Transverse colon (tissue), 4 donors: ENCODE data around the gene DECR2. TPM values are rescaled to one million over a fixed set of nuclear protein-coding genes. Genes with fewer than 3 reads are reported as not detected.
A peak's percentile ranks its signal among the peaks of the same experiment; 100 is the strongest.

ENCODE experiments used
- DNase-seq: peaks from one replicate; pipeline ENCODE4 v3.0.0-alpha.2; 2019
- H3K27ac ChIP-seq, 4 donors: fragments of 200-600 bp; sonication (generic); 2 replicates each; pipeline ENCODE4 v1.5.1; 2016 to 2018; ENCODE audit warnings: inconsistent platforms in 4 of 4
- H3K27me3 ChIP-seq: fragments of 200-600 bp; sonication (generic); 2 replicates; pipeline ENCODE4 v1.5.1; 2017; ENCODE audit warnings: inconsistent platforms
- H3K36me3 ChIP-seq, 4 donors: fragments of 200-600 bp; sonication (generic); 2 replicates each; pipeline ENCODE4 v1.5.1; 2017 to 2019; ENCODE audit warnings: inconsistent platforms in 4 of 4
- H3K4me1 ChIP-seq, 4 donors: fragments of 200-600 bp; sonication (generic); 2 replicates each; pipeline ENCODE4 v1.5.1; 2017 to 2020; ENCODE audit warnings: inconsistent platforms in 4 of 4
- H3K4me3 ChIP-seq, 4 donors: fragments of 200-600 bp; sonication (generic); 1 replicate in 1 of 4; 2 replicates in 3 of 4; pipeline versions ENCODE4 v1.5.1 to v1.6.1; 2017 to 2019; ENCODE audit warnings: inconsistent platforms in 4 of 4
- H3K9me3 ChIP-seq, 2 donors: fragments of 200-600 bp; sonication (generic); 2 replicates each; pipeline ENCODE4 v1.5.1; 2017 to 2019; ENCODE audit warnings: inconsistent platforms in 2 of 2
- CTCF ChIP-seq, 5 experiments: fragments of 200-600 bp in 3 of 5; fragments of 450-650 bp in 2 of 5; sonication (generic) in 3 of 5; IDR thresholded peaks; 1 replicate in 2 of 5; 2 replicates in 3 of 5; pipeline ENCODE4 v1.5.1; 2016 to 2017; ENCODE audit warnings: antibody characterized with exemption in 5 of 5, inconsistent platforms in 3 of 5, mild to moderate bottlenecking in 2 of 5, moderate library complexity in 1 of 5
- EP300 ChIP-seq: sonication (generic); formaldehyde crosslinking; IDR thresholded peaks from one replicate; pipeline ENCODE4 v1.6.1; 2017; ENCODE audit warnings: antibody characterized with exemption, low read depth
- POLR2A ChIP-seq: fragments of 450-650 bp; IDR thresholded peaks from one replicate; pipeline ENCODE4 v1.6.1; 2016; ENCODE audit warnings: antibody characterized with exemption, mild to moderate bottlenecking, moderate library complexity
- POLR2AphosphoS5 ChIP-seq, 3 donors: sonication (generic); formaldehyde crosslinking; IDR thresholded peaks; one replicate each; pipeline ENCODE4 v1.6.1; 2016; ENCODE audit warnings: antibody characterized with exemption in 3 of 3
- WGBS, 2 donors: methylation state at CpG; one replicate each; pipeline ENCODE4 v1.1.5; 2018; ENCODE audit warnings: low coverage in 1 of 2; 5-methylcytosine and 5-hydroxymethylcytosine counted together
- in situ Hi-C, 4 donors: fragments of 200-750 bp; cut with MboI; loops; one replicate each; pipeline versions ENCODE4 v1.15.0 to v1.15.1; 2017; ENCODE audit warnings: low sequenced_read_pairs in 3 of 4, low pct_ligation_motif_present in 1 of 4, low pct_unique_long_range_greater_than_20kb in 1 of 4
- intact Hi-C: fragments of 100-400 bp; cut with DNase I; formaldehyde crosslinking; loops from one replicate; pipeline ENCODE4 v1.15.1; 2023; ENCODE audit warnings: low total_unique reads
- total RNA-seq, 4 donors: library from RNA; depleted of rRNA; stranded (reverse); fragments of >200 nt; gene quantifications; one replicate each; pipeline ENCODE4 v1.1.0, GENCODE V29; 2016

Gene DECR2
- total RNA-seq, 4 donors from 2014 or later, result 65.7 to 148 (median 108) TPM

GRCh38 chr16:399340-400019 lies 2.2 kb upstream of the DECR2 start:
- no peaks in the 10 kb centered on the region for H3K27me3 ChIP-seq
- H3K36me3 ChIP-seq, result no peaks in the 10 kb centered on the region
- intact Hi-C loops (no loop called here), in situ Hi-C loops (no loop called here)
- no peak for DNase-seq
- H3K4me3 ChIP-seq, result no peak overlapping the region
- WGBS, 2 donors, result 80% methylated on average over 22 of the region's 22 CpGs; no CpG with 5 or more reads in 1 of the 2 donors
- peaks cover 6 to 44% (median 21%) of the 10 kb centered on the region in 4 donors for H3K4me1 ChIP-seq
- TF ChIP-seq POLR2A (no peak), POLR2AphosphoS5 (IDR thresholded peaks at IDR 0.05) (no peak), EP300 (no peak), CTCF (IDR thresholded peaks at IDR 0.05) (no peak)
- H3K27ac ChIP-seq, result no peak overlapping the region
- H3K9me3 ChIP-seq, result no peaks in the 10 kb centered on the region

- Histone ChIP-seq H3K9me3 (no peaks in the 10 kb centered on the region), H3K27me3 (no peaks in the 10 kb centered on the region), H3K27ac (peak overlapping the region; percentile 91 to 99 (median 94)), H3K36me3 (no peaks in the 10 kb centered on the region), H3K4me1 (peaks cover 6 to 44% (median 21%) of the 10 kb centered on the region in 4 donors), H3K4me3 (no peak overlapping the region)
- intact Hi-C loops (no loop called here), in situ Hi-C loops (no loop called here)
- no peak for TF ChIP-seq POLR2AphosphoS5 (IDR thresholded peaks at IDR 0.05)
- no peak for TF ChIP-seq CTCF (IDR thresholded peaks at IDR 0.05)
- TF ChIP-seq EP300, result no peak
- no peak for TF ChIP-seq POLR2A
- WGBS, 2 donors, result 57% methylated on average over 9 of the region's 10 CpGs; no CpG with 5 or more reads in 1 of the 2 donors
- no peak for DNase-seq
Measured at GRCh38 chr16:400061-400591, 1.6 kb upstream of the DECR2 start.

- in situ Hi-C loops, result no loop called here
- Histone ChIP-seq H3K4me3 (no peak overlapping the region), H3K9me3 (no peaks in the 10 kb centered on the region), H3K4me1 (peaks cover 6 to 22% (median 12%) of the 10 kb centered on the region in 4 donors), H3K36me3 (peaks cover 0 to 4% (median 0%) of the 10 kb centered on the region in 4 donors), H3K27ac (no peak overlapping the region), H3K27me3 (no peaks in the 10 kb centered on the region)
- intact Hi-C loops, result no loop called here
- DNase-seq, result no peak
- TF ChIP-seq CTCF (IDR thresholded peaks at IDR 0.05) (no peak), POLR2A (no peak), EP300 (no peak), POLR2AphosphoS5 (IDR thresholded peaks at IDR 0.05) (no peak)
- WGBS, 2 donors, result 89% methylated on average over 12 of the region's 12 CpGs; no CpG with 5 or more reads in 1 of the 2 donors
Measured at GRCh38 chr16:404971-405486, 3.3 kb downstream of the DECR2 start.

GRCh38 chr16:405548-406506 lies 4.1 kb downstream of the DECR2 start:
- no peak for TF ChIP-seq POLR2AphosphoS5 (IDR thresholded peaks at IDR 0.05)
- TF ChIP-seq CTCF (IDR thresholded peaks at IDR 0.05), result no peak
- no peak for TF ChIP-seq EP300
- no peak for TF ChIP-seq POLR2A
- H3K36me3 ChIP-seq, result peaks cover 0 to 4% (median 0%) of the 10 kb centered on the region in 4 donors
- in situ Hi-C loops, result no loop called here
- no peaks in the 10 kb centered on the region for H3K27me3 ChIP-seq
- H3K4me3 ChIP-seq, result no peak overlapping the region
- H3K27ac ChIP-seq, result no peak overlapping the region
- 86% methylated on average over 23 of the region's 27 CpGs; no CpG with 5 or more reads in 1 of the 2 donors for WGBS, 2 donors
- peaks cover 0 to 15% (median 6%) of the 10 kb centered on the region in 4 donors for H3K4me1 ChIP-seq
- no peaks in the 10 kb centered on the region for H3K9me3 ChIP-seq
- intact Hi-C loops, result no loop called here
- DNase-seq, result no peak
